GM12872 (cell line): Measurements from ENCODE around the gene MOGAT2.
A peak's percentile ranks its signal among the peaks of the same experiment; 100 is the strongest.

ENCODE experiments used
- TF ChIP-seq, protein P1 (sequence below): IDR thresholded peaks from 3 replicates; pipeline ENCODE4 v1.5.1; 2011; ENCODE audit warnings: low read depth, mild to moderate bottlenecking, low read length, moderate library complexity; ENCODE audit not compliant: insufficient read depth

MOGAT2 gene

DNA sequence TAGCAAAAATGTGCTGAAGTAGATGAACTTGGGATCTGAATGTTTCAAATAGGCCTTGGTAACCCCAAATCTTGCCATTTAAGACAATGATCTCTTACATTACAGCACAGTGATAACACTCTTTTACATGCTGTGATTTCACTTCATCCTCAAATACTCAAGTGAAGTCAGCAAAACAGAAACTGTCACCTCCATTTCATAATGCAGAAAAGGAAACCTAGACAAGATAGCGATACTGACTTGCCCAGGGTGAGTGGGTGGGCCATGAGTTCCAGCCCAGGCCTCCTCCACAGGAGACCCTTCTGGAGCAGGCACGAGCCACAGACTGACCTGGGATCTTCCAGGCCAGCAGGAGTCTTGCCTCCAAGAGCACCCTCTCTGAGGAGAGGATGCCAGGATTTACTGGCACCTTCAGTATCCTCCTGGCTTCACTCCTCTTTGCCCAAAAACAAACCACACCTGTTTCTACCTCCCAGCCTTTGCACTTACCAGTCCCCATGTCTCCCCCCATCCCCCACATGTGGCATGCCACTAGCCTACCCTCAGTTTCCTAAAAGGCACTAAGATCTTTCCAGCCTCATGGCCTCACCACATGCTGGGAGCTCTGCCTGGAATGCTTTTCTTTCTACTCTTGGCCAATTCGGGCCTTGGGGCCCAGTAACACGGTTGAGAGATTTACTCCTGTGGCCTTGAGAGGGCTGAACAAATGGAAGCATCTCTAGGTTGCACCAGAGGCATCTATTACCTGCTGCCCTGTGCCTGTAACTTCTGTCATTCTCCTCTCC, 49.0 kb downstream of the MOGAT2 start:
- TF ChIP-seq, protein P1, sequence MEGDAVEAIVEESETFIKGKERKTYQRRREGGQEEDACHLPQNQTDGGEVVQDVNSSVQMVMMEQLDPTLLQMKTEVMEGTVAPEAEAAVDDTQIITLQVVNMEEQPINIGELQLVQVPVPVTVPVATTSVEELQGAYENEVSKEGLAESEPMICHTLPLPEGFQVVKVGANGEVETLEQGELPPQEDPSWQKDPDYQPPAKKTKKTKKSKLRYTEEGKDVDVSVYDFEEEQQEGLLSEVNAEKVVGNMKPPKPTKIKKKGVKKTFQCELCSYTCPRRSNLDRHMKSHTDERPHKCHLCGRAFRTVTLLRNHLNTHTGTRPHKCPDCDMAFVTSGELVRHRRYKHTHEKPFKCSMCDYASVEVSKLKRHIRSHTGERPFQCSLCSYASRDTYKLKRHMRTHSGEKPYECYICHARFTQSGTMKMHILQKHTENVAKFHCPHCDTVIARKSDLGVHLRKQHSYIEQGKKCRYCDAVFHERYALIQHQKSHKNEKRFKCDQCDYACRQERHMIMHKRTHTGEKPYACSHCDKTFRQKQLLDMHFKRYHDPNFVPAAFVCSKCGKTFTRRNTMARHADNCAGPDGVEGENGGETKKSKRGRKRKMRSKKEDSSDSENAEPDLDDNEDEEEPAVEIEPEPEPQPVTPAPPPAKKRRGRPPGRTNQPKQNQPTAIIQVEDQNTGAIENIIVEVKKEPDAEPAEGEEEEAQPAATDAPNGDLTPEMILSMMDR = no peak

DNA sequence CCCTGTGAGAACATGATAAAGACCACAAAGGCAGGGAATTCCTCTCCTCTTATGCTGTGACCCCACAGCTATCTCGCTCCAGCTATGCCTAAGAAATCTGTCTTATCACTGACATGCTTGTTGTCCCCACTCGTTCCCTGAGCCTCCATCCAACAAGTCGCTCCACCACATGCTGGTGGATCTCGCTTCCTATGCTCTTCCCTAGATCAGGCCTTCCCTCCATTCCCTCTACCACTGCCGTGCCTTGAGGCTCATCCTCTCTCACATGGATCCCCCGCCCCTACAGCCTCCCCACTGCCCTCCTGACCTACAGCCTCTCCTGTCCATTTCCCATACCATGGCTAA, 49.6 kb downstream of the MOGAT2 start:
- TF ChIP-seq, protein P1 = no peak

DNA sequence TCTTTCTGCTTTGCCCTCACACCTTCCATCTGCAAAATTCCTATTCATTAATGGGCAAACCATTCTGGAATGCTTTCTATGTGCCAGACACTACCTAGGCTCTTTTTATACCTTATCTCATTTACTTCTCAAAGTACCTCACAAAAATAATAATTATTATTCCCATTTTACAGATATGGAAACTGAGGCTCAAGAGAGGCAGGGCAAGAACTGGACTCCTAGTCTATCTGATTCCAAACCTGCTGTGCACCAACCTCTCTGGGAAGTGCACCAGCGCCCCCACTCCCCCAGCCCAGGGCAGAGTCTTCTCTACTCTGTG, 50.1 kb downstream of the MOGAT2 start:
- TF ChIP-seq, protein P1 = no peak; the same call in 2 of the 3 replicates

DNA sequence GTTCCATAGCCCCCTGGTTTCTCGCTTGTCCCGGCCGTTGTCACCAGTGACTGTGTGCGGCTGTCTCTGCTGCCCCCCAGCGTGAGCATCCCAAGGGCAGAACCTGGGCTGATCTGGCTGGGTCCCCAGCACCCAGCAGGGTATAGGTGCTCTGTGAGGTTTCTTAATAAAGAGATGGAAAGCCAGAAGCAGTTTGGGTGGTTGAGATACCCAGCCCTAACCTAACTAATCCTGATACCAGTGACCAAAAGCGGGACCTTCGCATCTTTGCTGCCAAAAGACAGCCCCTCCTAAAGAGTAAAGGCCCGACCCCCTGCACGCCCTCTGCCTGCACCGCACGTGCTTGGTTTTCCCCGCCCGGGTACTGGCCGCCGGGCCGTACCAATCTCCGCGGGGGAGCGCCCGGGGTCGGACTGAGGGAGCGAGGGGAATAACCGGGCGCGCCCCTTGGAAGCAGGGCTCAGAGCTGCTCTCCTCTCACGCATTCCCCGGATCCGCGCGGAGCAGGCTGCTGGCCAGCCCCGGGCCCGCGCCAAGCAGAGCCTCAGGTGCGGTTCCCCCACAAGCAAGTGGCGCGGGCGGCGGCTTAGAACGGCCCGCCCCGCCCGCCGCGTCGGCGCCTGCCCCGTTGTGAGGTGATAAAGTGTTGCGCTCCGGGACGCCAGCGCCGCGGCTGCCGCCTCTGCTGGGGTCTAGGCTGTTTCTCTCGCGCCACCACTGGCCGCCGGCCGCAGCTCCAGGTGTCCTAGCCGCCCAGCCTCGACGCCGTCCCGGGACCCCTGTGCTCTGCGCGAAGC, 50.7 kb downstream of the MOGAT2 start, which contains the start of gene DGAT2:
DGAT2 (plus strand) TSS at position 667 of the 797 bp plus-strand sequence. CDS start 214 bp downstream, outside the sequence.
- TF ChIP-seq, protein P1 = peak; percentile 39; the same call in 1 of the 3 replicates

DNA sequence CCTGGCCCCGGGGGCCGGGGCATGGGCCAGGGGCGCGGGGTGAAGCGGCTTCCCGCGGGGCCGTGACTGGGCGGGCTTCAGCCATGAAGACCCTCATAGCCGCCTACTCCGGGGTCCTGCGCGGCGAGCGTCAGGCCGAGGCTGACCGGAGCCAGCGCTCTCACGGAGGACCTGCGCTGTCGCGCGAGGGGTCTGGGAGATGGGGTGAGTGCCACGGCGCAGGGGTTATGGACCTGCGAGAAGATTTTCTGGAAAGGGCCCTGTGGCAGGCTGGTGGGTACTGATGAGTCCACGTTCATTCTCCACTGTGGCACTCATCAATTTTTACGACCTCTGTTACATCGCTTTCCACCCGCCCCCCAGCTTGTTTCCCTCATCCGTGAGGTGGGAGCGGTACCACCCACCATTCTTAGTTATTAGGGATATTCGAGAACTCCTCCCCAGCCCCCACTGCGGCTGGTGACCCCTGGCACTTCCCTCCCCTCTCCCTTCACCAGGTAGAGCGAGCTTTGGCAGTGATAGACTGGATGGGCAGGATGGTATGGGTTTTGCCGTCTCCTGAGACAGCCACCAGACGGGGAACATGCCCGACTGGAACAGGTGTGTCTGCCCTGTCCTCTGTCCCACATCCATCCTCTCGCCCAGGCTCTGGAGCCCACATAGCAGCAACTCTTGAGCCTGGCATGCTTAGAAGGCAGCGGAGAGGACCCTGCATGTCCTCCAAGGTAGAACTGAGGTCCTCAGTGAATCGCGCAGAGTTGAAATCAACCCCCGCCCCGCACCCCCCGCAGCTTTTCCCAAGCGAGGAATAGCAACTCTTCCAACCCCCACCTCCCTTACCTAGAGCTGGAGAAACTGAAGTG, 51.5 kb downstream of the MOGAT2 start:
- TF ChIP-seq, protein P1 = no peak

DNA sequence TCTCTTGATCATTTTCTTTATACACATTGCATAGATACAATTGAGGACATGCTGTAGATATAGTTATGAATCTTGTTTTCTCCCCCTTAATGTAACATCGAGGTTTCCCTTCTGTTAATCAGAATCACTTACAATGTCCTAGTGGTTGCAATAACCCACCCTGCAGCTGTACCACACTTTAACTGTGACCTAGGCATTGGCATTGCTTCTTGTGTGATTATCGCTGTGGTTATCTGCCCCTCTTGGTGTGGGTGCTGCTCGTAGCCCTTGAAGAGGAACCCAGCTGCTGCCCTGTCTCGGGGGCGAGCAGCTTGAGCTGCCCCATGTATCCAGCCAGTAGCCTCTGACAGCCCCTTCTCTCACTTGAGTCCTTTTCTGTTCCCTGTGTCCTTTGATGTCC, 52.5 kb downstream of the MOGAT2 start:
- TF ChIP-seq, protein P1 = no peak
